ENCODE measurements around the gene MAD1L1.

MAD1L1 gene

DNA sequence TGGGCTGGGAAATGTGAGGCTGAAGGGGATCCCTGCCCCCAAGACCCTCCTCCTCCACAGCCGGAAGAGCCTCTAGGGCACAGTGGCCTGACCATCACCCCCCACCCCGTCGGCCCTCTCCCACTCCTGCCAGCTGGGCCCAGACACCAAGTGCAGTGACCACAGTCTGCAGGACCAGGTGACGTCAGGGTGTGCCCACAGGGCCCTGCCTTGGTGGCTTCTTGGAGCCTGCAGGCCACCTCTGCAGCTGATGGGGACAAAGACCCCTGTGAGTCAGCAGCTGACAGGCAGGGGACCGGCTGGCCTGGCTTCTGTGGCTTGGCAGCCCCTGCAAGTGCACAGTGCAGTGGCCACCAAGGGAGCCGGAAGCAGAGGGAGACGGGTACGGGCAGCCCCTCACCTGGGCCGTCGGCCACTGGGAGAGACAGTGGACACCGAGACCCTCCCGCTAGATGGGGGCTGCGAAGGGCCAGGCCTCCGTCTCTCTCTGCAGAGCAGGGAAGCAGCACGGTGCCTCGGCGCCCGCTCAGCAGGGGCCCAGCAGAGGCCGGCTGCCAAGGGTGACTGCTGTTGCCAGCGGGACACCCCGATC is 288.0 kb downstream of the MAD1L1 start:
- no peak for DNase-seq (ENCODE audit: low read depth in 2 of 2)

GRCh38 chr7:1943933-1944618 is 288.7 kb downstream of the MAD1L1 start:
- DNase-seq (ENCODE audit: low read depth in 2 of 2), result no peak

DNA sequence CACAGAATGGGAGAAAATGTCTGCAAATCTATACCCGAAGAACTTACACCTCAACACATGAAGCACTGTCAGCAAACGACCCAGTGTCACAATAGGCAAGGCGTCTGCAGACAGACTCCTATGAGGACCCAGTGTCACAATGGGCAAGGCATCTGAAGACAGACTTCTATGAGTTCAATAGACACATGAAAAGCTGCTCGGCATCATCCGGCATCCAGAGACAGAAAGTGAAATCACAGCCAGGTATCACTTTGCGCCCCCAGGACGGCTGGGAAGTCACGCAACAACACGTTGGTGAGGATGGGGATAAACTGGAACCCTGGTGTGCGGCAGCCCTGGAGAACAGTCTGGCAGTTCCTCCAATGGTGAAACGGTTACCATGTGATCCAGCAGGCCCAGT is 289.4 kb downstream of the MAD1L1 start:
- no peak for DNase-seq (ENCODE audit: low read depth in 2 of 2)

DNA sequence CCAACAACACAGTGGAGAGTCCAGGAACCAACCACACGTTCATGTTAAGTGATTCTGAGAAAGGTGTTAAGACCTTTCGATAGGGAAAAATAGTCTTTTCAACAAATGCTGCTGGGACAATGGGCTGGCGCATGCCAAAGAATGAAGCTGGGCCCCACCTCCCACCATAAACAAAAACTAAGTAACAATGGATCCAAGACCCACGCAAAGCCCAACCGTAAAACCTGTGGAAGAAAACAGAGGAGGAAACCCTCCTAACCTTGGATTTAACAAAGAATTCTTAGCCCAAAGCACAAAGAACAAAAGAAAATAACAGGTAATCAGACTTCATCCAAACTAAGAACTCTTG is 289.8 kb downstream of the MAD1L1 start:
- DNase-seq (ENCODE audit: low read depth in 2 of 2), result no peak

DNA sequence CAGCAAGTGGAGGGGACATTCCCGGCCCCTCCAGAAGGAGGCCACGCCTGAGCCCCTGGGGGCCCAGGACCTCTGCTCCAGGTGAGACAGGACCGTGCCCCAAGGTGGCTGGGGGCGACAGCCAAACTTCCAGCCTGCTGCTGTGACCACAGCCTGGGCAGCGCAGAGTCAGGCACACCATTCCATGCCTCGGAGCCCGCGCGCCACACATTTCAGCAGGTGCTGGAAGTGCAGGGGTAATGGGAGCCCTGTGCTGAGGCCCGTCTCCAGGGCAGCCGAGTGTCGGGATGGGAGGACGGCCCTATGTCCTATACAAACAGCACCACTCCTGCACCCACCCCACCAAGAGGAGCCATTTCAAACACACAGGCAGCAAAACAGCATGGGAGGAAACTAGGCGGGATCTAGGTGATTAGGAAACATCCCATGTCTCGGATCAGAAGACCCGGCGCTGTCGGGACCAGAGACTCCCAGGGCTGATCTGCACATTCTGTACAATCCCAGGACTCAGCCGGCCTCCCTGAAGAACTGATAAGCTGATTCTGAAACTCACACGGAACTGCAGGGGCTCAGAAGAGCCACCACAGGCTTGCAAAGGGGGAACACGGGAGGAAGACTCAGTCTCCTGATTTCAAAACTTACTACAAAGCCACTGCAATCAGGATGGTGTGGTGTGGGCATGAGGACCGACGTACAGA is 290.4 kb downstream of the MAD1L1 start:
- DNase-seq (ENCODE audit: low read depth in 2 of 2), result no peak

DNA sequence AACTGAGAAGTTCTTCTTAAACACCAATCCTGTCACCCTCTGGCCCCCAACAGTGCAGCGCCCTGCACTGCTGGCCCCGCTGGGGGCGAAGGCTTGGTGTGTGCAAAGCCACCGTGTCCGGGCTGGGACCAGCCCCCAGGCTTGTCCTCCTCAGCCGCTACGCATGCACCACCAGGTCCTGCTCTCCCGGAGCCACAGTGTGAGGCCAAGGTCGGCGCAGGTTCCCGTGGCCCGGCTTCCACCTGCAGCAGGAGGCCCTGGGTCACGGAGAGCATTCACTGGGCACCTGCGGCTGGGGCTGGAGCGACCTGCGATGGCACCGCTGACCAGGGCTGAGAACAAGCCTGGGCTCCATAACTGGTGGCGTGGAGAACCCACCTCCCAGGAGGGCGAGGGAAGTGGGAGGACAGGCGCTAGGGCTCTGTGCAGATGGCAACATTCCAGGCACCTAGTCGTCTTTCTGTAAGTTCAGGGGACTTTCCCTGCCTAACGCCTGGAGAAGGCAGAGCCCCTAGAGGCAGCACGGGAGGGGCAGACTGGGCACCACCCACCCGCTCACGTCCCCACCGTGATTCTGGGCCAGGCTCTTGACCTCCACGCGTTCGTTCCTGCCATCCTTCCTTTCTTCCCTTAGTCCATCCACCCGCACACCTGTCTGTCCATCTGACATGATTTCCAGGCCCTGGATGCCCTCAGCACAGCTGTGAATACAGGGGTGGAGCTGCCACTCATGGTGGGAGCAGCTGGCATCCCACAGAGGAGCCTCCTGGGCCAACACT is 291.1 kb downstream of the MAD1L1 start:
- DNase-seq (ENCODE audit: low read depth in 2 of 2), result no peak

- no peak for DNase-seq (ENCODE audit: low read depth in 2 of 2)
Observed at GRCh38 chr7:1940863-1941262, 291.9 kb downstream of the MAD1L1 start.

GRCh38 chr7:1940402-1940786 is 292.4 kb downstream of the MAD1L1 start:
- peak; percentile 68 to 83 for DNase-seq (ENCODE audit: low read depth in 2 of 2)

DNA sequence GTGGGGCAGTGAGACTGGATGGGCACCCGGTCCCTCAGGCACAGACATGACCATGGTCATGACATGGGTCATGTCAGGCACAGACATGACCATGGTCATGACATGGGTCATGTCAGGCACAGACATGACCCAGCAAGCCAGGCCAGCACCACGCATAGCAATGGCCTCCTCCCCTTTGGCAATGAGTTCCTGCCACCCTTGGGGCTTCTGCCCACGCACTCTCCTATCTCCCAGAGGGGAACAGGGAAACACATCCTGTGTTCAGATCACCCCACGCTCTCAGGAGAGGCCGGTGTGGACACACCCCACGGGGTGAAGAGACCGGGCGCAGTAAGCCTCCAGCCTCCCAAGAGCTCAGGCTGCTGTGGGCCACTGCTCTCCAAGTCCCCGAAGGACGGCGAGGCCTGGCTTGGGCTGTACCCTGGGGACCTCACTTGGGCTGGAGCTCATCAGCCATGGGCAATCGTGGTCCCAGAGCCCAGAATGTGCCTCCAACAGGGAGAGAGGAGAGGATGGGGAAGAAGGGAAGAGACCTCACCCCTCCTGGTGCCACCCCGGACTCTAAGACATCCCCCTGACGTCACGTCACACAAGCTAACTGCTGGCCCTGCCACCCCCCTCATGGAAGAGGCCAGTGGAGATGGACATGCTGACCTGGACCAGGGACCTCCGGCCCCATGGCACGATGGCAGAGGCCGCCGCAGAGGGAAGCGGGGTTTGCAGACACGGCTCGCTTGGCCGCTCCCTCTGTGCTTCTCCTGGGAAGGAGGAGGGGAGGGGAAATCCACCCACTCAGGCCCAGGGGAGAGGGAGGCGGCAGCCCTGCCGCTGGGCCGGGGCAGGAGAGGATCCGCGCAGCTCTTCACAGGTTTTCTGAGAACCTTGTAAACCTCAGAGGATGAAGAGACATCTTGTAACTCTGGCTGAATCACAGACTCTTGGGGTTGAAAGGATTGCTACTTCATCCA is 293.0 kb downstream of the MAD1L1 start:
- no peak for DNase-seq (ENCODE audit: low read depth in 2 of 2)

GRCh38 chr7:1938788-1939433 is 293.8 kb downstream of the MAD1L1 start:
- no peak for DNase-seq (ENCODE audit: low read depth in 2 of 2)

- no peak for DNase-seq (ENCODE audit: low read depth in 2 of 2)
Observed at GRCh38 chr7:1937252-1937605, 295.5 kb downstream of the MAD1L1 start.

- no peak for DNase-seq (ENCODE audit: low read depth in 2 of 2)
Observed at GRCh38 chr7:1936531-1937251, 296.1 kb downstream of the MAD1L1 start.

GRCh38 chr7:1936006-1936310 is 296.8 kb downstream of the MAD1L1 start:
- DNase-seq (ENCODE audit: low read depth in 2 of 2), result no peak

DNA sequence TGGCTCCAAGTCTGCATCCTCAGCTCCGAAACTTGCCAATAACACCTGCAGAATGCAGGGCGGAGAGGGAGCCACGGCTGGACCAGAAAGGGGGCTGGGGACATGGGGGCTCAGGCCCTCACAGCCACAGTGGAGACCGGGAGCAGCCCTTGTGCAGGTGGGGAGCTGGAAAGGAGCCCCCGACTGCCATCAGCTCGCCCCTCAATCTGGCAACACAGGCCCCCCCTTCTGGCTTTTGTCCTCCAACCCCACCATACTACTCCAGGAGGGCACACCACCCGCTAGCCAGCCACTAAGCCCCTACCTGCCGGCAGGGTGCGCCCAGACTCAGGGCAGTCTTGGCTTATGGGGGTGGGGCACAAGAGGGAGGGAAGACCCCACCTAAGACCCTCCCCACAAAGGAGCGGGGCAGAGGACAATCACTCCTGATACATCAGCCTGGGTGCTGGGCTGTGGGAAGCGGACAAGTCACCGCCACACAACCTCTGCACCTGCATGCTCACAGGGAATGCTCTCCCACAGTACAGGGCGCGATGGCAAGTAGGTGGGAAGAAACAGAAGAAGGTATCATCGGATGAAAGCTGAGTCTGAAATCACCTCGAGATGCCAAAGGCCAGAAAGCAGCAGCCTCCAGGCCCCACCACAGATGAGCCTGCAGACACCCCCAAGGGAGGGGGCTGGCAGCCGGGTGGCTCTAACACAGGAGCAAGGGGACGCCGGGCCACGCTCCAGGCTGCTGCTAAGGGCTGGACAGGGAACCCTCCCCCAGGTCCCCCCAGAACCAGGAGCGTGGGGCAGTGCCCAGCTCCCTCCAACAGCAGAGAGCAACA is 297.4 kb downstream of the MAD1L1 start:
- DNase-seq (ENCODE audit: low read depth in 2 of 2), result no peak

DNA sequence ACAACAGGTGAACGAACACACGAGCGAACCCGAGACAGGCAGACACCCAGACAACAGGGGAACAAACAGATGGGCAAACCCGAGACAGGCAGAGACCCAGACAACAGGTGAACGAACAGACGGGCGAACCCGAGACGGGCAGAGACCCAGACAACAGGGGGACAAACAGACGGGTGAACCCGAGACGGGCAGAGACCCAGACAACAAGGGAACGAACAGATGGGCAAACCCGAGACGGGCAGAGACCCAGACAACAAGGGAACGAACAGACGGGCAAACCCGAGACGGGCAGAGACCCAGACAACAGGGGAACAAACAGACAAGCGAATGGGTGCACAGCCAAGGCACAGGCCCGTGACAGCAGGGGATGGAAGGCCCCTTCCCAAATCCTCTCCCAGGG is 298.0 kb downstream of the MAD1L1 start:
- no peak for DNase-seq (ENCODE audit: low read depth in 2 of 2)

DNA sequence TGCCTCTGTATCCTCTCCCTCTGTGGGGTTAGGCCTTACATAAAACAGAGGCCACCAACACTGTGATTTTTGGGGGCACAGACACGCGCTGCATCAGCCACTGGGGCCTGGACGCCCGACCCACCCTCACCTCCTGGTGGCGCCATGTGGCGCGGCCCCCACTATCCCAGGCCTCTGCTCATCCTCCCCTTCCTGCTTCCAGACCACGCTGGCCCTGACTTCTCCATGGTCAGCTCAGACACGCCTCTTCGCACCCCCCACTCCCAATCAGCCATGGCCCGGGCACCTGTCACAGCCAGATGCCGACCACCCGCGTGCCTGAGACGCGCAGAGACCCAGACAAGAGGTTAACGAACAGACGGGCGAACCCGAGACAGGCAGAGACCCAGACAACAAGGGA is 298.7 kb downstream of the MAD1L1 start:
- DNase-seq (ENCODE audit: low read depth in 2 of 2), result no peak

GRCh38 chr7:1933066-1933750 is 299.5 kb downstream of the MAD1L1 start:
- DNase-seq (ENCODE audit: low read depth in 2 of 2), result no peak

- DNase-seq (ENCODE audit: low read depth in 2 of 2), result no peak
Observed at GRCh38 chr7:1931951-1932270, 300.8 kb downstream of the MAD1L1 start.

DNA sequence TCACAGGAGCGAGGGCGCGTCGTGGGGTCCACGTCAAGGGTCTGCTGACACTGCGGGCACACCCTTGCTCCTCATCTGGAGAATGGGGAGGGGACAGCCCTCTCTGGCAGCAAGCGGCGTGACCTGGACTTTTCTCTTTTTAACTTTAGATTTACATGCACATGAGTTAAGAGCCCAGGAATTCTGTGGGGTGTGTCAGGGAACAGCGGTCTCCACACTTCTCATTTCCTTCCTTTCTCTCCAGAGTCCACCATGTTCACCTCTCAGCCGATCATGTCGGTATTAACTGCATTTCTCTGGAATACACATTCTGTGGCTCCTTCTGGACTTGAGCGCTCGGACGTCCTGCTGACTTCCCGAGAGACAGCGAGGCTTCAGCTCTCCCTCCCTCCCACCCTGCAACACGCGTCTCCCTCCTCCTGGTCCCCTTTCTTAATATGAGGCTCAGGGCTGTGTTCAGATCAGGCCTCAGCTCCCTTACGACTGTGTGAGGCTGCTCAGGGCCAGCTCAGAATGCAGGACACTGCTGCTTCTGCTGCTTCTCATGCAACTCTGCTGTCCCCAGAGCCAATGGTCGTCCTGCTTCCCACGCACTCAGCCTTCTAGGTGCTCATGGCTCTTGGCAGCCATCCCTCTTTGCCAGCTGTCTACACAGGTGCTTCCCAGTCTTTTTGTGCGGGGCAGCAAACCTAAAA is 301.3 kb downstream of the MAD1L1 start:
- no peak for DNase-seq (ENCODE audit: low read depth in 2 of 2)

Data from stimulated activated CD4-positive, alpha-beta T cell treated with anti-CD3 and anti-CD28 coated beads, Interleukin-12 subunit alpha, Interleukin-12 subunit beta, amount 100 ng/mL, for 24 hours (primary cell).